ENCODE results near the gene ST14. TPM values are rescaled to one million over a fixed set of nuclear protein-coding genes. Genes with fewer than 3 reads are reported as not detected.
"Not testable (repeated sequence)": the region's sequence is repeated elsewhere in the genome, so short reads cannot be mapped to it uniquely, and the experiment has no call there.

The ST14 gene
- total and polyA plus RNA-seq, 10 of the 15 experiments (the other 5 are each of a cell fraction or from before 2014, with no cell fraction given) = 0.02 to 3.9 (median 0.73) TPM; not detected in 2

GRCh38 chr11:130171534-130171933 is 12.0 kb downstream of the ST14 start (continued):
- TF ChIP-seq ZNF687 (IDR thresholded peaks at IDR 0.05) = no peak
- TF ChIP-seq MEF2A (IDR thresholded peaks at IDR 0.05; ENCODE audit: insufficient read depth, low read depth, low read length) = no peak
- no peak for TF ChIP-seq RBBP5 (conservative IDR thresholded peaks at IDR 0.05)
- no peak for TF ChIP-seq ZBED1 (IDR thresholded peaks at IDR 0.05; ENCODE audit: borderline replicate concordance)

- H3K36me3 ChIP-seq (ENCODE audit: control insufficient read depth in 2 of 2, insufficient read depth in 2 of 2, low read length in 1 of 2); RAD21 ChIA-PET (ENCODE audit: unreplicated experiment); FAIRE-seq; H3K79me2 ChIP-seq (ENCODE audit: control insufficient read depth, insufficient read depth, low read length); H3K9ac ChIP-seq (ENCODE audit: control insufficient read depth, insufficient read depth, low read length); H3K4me3 ChIP-seq; H2AFZ ChIP-seq (ENCODE audit: control insufficient read depth, low read depth, low read length); H3K27me3 ChIP-seq (replicated peaks in 1 of 2; ENCODE audit: control insufficient read depth in 2 of 2, insufficient read depth in 2 of 2, low read length in 1 of 2); H3K4me1 ChIP-seq (ENCODE audit: control insufficient read depth, insufficient read depth, low read length); intact Hi-C loops (cut with micrococcal nuclease; ENCODE audit: unreplicated experiment); SMC1A ChIA-PET (ENCODE audit: uncharacterized antibody, unreplicated experiment); POLR2A ChIA-PET; in situ Hi-C loops (cut with MboI); DNase-seq (ENCODE audit: low read depth, low spot score); BruUV-seq (replicated peaks); H3K9me3 ChIP-seq (replicated peaks; ENCODE audit: control insufficient read depth, insufficient read depth, low read length); ATAC-seq; H4K20me1 ChIP-seq (ENCODE audit: control insufficient read depth, insufficient read depth); H3K4me2 ChIP-seq (ENCODE audit: control insufficient read depth, insufficient read depth); H3K27ac ChIP-seq (ENCODE audit: control insufficient read depth, insufficient read depth): not testable (repeated sequence)
- CTCF ChIA-PET = interaction anchor here (0.6 kb wide), 1 partner anchor 12 kb away, joined by 3 read pairs; no protein-coding TSS in a partner anchor
- WGBS (ENCODE audit: insufficient coverage, insufficient replicate concordance, low lambda C conversion rate, missing lambda C conversion rate) = 27% methylated on average over 3 of the region's 3 CpGs
Measured at GRCh38 chr11:130172001-130172400, 12.4 kb downstream of the ST14 start.

Data from GM12878 (cell line).